GM12878 (cell line): ENCODE results near the gene STAG2. TPM values are rescaled to one million over a fixed set of nuclear protein-coding genes. Genes with fewer than 3 reads are reported as not detected.

Experiments used
- ATAC-seq: fragments of 200-7000 bp; cut with Tn5 transposase; 3 replicates; pipeline ENCODE4 v1.9.1; 2020; ENCODE audit warnings: mild to moderate bottlenecking, moderate library complexity
- BruUV-seq: library from RNA; stranded (reverse); fragments of 400-500 nt; replicated peaks from 2 replicates; lab custom pipeline; 2021; lab: Mats Ljungman, UMichigan
- CTCF ChIA-PET: fragments of 300-600 bp; sonication (Branson Sonifier 250); formaldehyde crosslinking; extraction: SDS; loops from one replicate; lab custom pipeline; 2021; ENCODE audit warnings: inconsistent platforms; lab: Yijun Ruan, JAX
- POLR2A ChIA-PET: fragments of 350-600 bp; formaldehyde crosslinking; extraction: SDS; loops from one replicate; lab custom pipeline; 2021; ENCODE audit warnings: inconsistent platforms; lab: Charles Lee
- RAD21 ChIA-PET: fragments of 300-600 bp; sonication (Branson Sonifier 250); formaldehyde crosslinking; loops from one replicate; lab custom pipeline; 2023; ENCODE audit warnings: antibody characterized with exemption; ENCODE audit not compliant: unreplicated experiment; lab: Charles Lee
- SMC1A ChIA-PET: fragments of 300-600 bp; sonication (Branson Sonifier 250); formaldehyde crosslinking; loops from one replicate; lab custom pipeline; 2023; ENCODE audit not compliant: unreplicated experiment, uncharacterized antibody; lab: Charles Lee
- DNase-seq: peaks from one replicate; pipeline ENCODE4 v3.0.0-alpha.2; 2011; ENCODE audit warnings: low read depth, low spot score
- FAIRE-seq: peaks from 3 replicates; lab custom pipeline; 2011; peaks lifted over from hg19 to GRCh38; lab: Jason Lieb, UNC
- H2AFZ ChIP-seq: 2 replicates; pipeline ENCODE4 v1.6.0; 2011; ENCODE audit warnings: low read depth, low read length, control low read depth; ENCODE audit not compliant: control insufficient read depth
- H3K27ac ChIP-seq: 2 replicates; pipeline ENCODE4 v1.5.1; 2011; ENCODE audit warnings: control low read depth; ENCODE audit not compliant: control insufficient read depth, insufficient read depth
- H3K27me3 ChIP-seq, 2 experiments: replicated peaks in 1 of 2; 2 replicates each; pipeline versions ENCODE4 v1.6.0 to v1.6.1; 2011; ENCODE audit warnings: low read length in 1 of 2; ENCODE audit not compliant: control insufficient read depth in 2 of 2, insufficient read depth in 2 of 2
- H3K36me3 ChIP-seq, 2 experiments: 2 replicates each; pipeline ENCODE4 v1.5.1; 2011; ENCODE audit warnings: low read length in 1 of 2; ENCODE audit not compliant: control insufficient read depth in 2 of 2, insufficient read depth in 2 of 2
- H3K4me1 ChIP-seq: 2 replicates; pipeline ENCODE4 v1.6.1; 2011; ENCODE audit warnings: mild to moderate bottlenecking, low read length, moderate library complexity, mixed read lengths; ENCODE audit not compliant: control insufficient read depth, insufficient read depth
- H3K4me2 ChIP-seq: 2 replicates; pipeline ENCODE4 v1.6.0; 2011; ENCODE audit warnings: control low read depth; ENCODE audit not compliant: control insufficient read depth, insufficient read depth
- H3K4me3 ChIP-seq: fragments of 200-600 bp; sonication (generic); 2 replicates; pipeline ENCODE4 v1.5.1; 2016
- H3K79me2 ChIP-seq: 2 replicates; pipeline ENCODE4 v1.6.0; 2011; ENCODE audit warnings: low read length; ENCODE audit not compliant: control insufficient read depth, insufficient read depth
- H3K9ac ChIP-seq: 2 replicates; pipeline ENCODE4 v1.8.0; 2011; ENCODE audit warnings: low read length, control low read depth, mixed read lengths; ENCODE audit not compliant: control insufficient read depth, insufficient read depth
- H3K9me3 ChIP-seq: replicated peaks from 3 replicates; pipeline ENCODE4 v1.5.1; 2011; ENCODE audit warnings: mild to moderate bottlenecking, low read length; ENCODE audit not compliant: control insufficient read depth, insufficient read depth
- H4K20me1 ChIP-seq: 2 replicates; pipeline ENCODE4 v1.6.0; 2011; ENCODE audit not compliant: control insufficient read depth, insufficient read depth
- ETV6 ChIP-seq, 2 experiments: fragments of 450-650 bp in 1 of 2; IDR thresholded peaks in 1 of 2; conservative IDR thresholded peaks in 1 of 2; 2 replicates each; pipeline ENCODE4 v1.6.1; 2014; ENCODE audit warnings: antibody characterized with exemption in 1 of 2, borderline replicate concordance in 1 of 2, low read depth in 1 of 2, mild to moderate bottlenecking in 1 of 2, moderate library complexity in 1 of 2
- IKZF1 ChIP-seq: fragments of 450-650 bp; conservative IDR thresholded peaks from 2 replicates; pipeline ENCODE4 v1.6.1; 2017; ENCODE audit warnings: antibody characterized with exemption, mild to moderate bottlenecking
- NFXL1 ChIP-seq: fragments of 450-650 bp; IDR thresholded peaks from 2 replicates; pipeline ENCODE4 v1.6.1; 2017; ENCODE audit warnings: antibody characterized with exemption, mild to moderate bottlenecking, borderline replicate concordance
- PAX5 ChIP-seq: IDR thresholded peaks from 2 replicates; pipeline ENCODE4 v1.6.1; 2011; ENCODE audit warnings: low read depth, low read length, borderline replicate concordance
- RAD21 ChIP-seq: IDR thresholded peaks from 2 replicates; pipeline ENCODE4 v1.6.1; 2011; ENCODE audit warnings: mild to moderate bottlenecking, low read depth, low read length, moderate library complexity; ENCODE audit not compliant: insufficient read depth
- TARDBP ChIP-seq: IDR thresholded peaks from 2 replicates; pipeline ENCODE4 v1.6.1; 2016; ENCODE audit warnings: borderline replicate concordance
- TBL1XR1 ChIP-seq: IDR thresholded peaks from 2 replicates; pipeline ENCODE4 v1.6.1; 2012; ENCODE audit warnings: low read depth, low read length, improper control_type of control experiment
- WGBS: methylation state at CpG from one replicate; pipeline ENCODE4 v1.1.6; 2016; ENCODE audit warnings: low lambda C conversion rate; ENCODE audit not compliant: insufficient replicate concordance, insufficient coverage; ENCODE audit errors: missing lambda C conversion rate; 5-methylcytosine and 5-hydroxymethylcytosine counted together
- in situ Hi-C: fragments of 300-500 bp; cut with MboI; formaldehyde crosslinking; loops from 9 replicates; pipeline ENCODE4 v1.14.3; 2018; ENCODE audit warnings: mixed read lengths
- intact Hi-C: fragments of 100-400 bp; cut with micrococcal nuclease; formaldehyde crosslinking; loops from one replicate; pipeline ENCODE4 v1.14.2; 2022; ENCODE audit not compliant: unreplicated experiment
- polyA plus RNA-seq, 11 experiments: library from polyadenylated mRNA; depleted of rRNA in 4 of 11; unstranded in 6 of 11; stranded (reverse) in 5 of 11; fragments of >200 nt; fragmentation: Nextera tagmentation in 4 of 11; fragmentation: Illumina TruSeq in 1 of 11; extraction: Ambion mirVana in 4 of 11; extraction: Trizol in 1 of 11; gene quantifications; 1 replicate in 1 of 11; 2 replicates in 10 of 11; pipeline versions ENCODE4 v1.2.1 to v1.2.3, GENCODE V29; 2011 to 2016; ENCODE audit warnings: inconsistent platforms in 2 of 11, missing spikeins in 2 of 11, low read depth in 1 of 11
- total RNA-seq, 4 experiments: library from RNA; depleted of rRNA in 3 of 4; stranded (reverse); fragments of >200 nt in 3 of 4; fragmentation: Illumina TruSeq in 1 of 4; extraction: Trizol in 1 of 4; gene quantifications; 2 replicates each; pipeline versions ENCODE4 v1.2.1 to v1.2.3, GENCODE V29; 2013 to 2021
- TF ChIP-seq, protein P1 (sequence below), 3 experiments: IDR thresholded peaks in 2 of 3; conservative IDR thresholded peaks in 1 of 3; 2 replicates each; pipeline ENCODE4 v1.5.1; 2011; ENCODE audit warnings: low read depth in 3 of 3, low read length in 3 of 3, mild to moderate bottlenecking in 3 of 3, control low read depth in 2 of 3, moderate library complexity in 2 of 3, inconsistent platforms in 1 of 3, mixed read lengths in 1 of 3; ENCODE audit not compliant: control insufficient read depth in 2 of 3, insufficient read depth in 1 of 3; ENCODE audit errors: extremely low read depth in 1 of 3
- TF ChIP-seq, protein P2 (sequence below): IDR thresholded peaks from 2 replicates; pipeline ENCODE4 v1.6.1; 2011; ENCODE audit warnings: low read depth, mild to moderate bottlenecking, low read length, moderate library complexity, borderline replicate concordance; ENCODE audit errors: extremely low read depth

The STAG2 gene
- total and polyA plus RNA-seq, 10 of the 15 experiments (the other 5 are each of a cell fraction or from before 2014, with no cell fraction given): 26.9 to 84.2 (median 46.7) TPM

DNA sequence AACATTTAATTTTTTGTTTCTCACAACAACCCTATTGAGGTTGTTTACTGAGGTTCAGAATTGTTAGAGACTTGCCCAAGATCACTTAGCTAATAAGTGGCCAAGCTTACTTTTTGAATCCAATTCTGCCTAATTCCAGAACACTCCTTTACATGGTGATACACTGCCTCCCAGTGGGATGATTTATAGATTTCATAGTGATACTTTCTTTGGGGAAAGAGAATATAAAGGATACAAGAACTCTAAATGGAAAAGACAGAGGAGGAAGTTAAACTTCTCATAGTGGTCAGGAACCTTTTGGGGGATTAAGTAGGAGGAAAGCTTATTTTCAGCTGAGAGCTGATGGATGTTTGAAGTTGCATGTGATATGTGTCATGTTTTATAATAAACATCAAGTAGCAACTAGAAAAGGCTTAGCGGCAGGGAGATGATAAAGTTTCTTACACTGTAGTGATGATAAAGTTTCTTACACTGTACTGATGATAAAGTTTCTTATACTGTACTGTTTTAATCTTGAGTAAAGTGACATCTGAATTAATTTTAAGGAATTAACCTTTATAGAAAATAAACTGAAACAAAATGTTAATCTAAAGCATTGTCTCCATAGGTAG lies 15.3 kb downstream of the STAG2 start:
- intact Hi-C loops: no loop called here
- FAIRE-seq (no peak), DNase-seq (no peak), ATAC-seq (peak; percentile 33)
- ChIA-PET POLR2A (interaction anchor here (0.6 kb wide), 1 partner anchor 84 kb away, joined by 3 read pairs; no protein-coding TSS in a partner anchor), RAD21 (interaction anchor here (0.6 to 1.2 kb wide), 4 partner anchors 12 to 144 kb away, joined by 3 to 4 read pairs (median 3); no protein-coding TSS in a partner anchor), CTCF (interaction anchor here (1.2 to 1.5 kb wide), 2 partner anchors 17 to 143 kb away, joined by 4 to 5 read pairs; no protein-coding TSS in a partner anchor), SMC1A (interaction anchor here (0.5 to 1.7 kb wide), 7 partner anchors 13 to 142 kb away, joined by 3 to 7 read pairs (median 3); no protein-coding TSS in a partner anchor)
- TSS peak; percentile 23 for BruUV-seq
- no peaks in the 10 kb centered on the region for H3K4me1 ChIP-seq
- no peaks in the 10 kb centered on the region for H3K9me3 ChIP-seq
- peaks cover 78% of the 10 kb centered on the region for H3K79me2 ChIP-seq
- no peak overlapping the region for H2AFZ ChIP-seq
- no peak overlapping the region for H3K4me3 ChIP-seq
- TF ChIP-seq ETV6 (conservative IDR thresholded peaks at IDR 0.05 in 1 of 2, IDR thresholded peaks at IDR 0.05 in 1 of 2; ENCODE audit: borderline replicate concordance in 1 of 2, low read depth in 1 of 2) (no peak), NFXL1 (no peak), IKZF1 (no peak), PAX5 (no peak), RAD21 (peak; percentile 42), TARDBP (no peak), TBL1XR1 (no peak)
- TF ChIP-seq, protein P1, sequence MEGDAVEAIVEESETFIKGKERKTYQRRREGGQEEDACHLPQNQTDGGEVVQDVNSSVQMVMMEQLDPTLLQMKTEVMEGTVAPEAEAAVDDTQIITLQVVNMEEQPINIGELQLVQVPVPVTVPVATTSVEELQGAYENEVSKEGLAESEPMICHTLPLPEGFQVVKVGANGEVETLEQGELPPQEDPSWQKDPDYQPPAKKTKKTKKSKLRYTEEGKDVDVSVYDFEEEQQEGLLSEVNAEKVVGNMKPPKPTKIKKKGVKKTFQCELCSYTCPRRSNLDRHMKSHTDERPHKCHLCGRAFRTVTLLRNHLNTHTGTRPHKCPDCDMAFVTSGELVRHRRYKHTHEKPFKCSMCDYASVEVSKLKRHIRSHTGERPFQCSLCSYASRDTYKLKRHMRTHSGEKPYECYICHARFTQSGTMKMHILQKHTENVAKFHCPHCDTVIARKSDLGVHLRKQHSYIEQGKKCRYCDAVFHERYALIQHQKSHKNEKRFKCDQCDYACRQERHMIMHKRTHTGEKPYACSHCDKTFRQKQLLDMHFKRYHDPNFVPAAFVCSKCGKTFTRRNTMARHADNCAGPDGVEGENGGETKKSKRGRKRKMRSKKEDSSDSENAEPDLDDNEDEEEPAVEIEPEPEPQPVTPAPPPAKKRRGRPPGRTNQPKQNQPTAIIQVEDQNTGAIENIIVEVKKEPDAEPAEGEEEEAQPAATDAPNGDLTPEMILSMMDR (IDR thresholded peaks at IDR 0.05 in 2 of 3, conservative IDR thresholded peaks at IDR 0.05 in 1 of 3; ENCODE audit: control insufficient read depth in 2 of 3, extremely low read depth in 1 of 3, insufficient read depth in 1 of 3, low read depth in 3 of 3, low read length in 3 of 3): peak in 1 of 3 experiments; percentile 27; a peak in 2 of 6 replicates
- TF ChIP-seq, protein P2, sequence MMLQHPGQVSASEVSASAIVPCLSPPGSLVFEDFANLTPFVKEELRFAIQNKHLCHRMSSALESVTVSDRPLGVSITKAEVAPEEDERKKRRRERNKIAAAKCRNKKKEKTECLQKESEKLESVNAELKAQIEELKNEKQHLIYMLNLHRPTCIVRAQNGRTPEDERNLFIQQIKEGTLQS: no peak
- H3K9ac ChIP-seq: no peak overlapping the region
- no peaks in the 10 kb centered on the region for H4K20me1 ChIP-seq
- no peak overlapping the region for H3K4me2 ChIP-seq
- no peaks in the 10 kb centered on the region for H3K36me3 ChIP-seq
- in situ Hi-C loops: no loop called here
- no peaks in the 10 kb centered on the region for H3K27me3 ChIP-seq
- H3K27ac ChIP-seq: no peak overlapping the region
- 90% methylated on average over 1 of the region's 1 CpG for WGBS
